Activated T-cell treated with anti-CD3 and anti-CD28 coated beads, Interleukin-2, amount 50 U/mL, for 1 hour (primary cell): ENCODE measurements around the gene TYW1B.
"Not testable (repeated sequence)": the region's sequence is repeated elsewhere in the genome, so short reads cannot be mapped to it uniquely, and the experiment has no call there.

ENCODE experiments used
- DNase-seq: peaks from one replicate; pipeline ENCODE4 v3.0.0-alpha.2; 2020

Gene TYW1B

DNA sequence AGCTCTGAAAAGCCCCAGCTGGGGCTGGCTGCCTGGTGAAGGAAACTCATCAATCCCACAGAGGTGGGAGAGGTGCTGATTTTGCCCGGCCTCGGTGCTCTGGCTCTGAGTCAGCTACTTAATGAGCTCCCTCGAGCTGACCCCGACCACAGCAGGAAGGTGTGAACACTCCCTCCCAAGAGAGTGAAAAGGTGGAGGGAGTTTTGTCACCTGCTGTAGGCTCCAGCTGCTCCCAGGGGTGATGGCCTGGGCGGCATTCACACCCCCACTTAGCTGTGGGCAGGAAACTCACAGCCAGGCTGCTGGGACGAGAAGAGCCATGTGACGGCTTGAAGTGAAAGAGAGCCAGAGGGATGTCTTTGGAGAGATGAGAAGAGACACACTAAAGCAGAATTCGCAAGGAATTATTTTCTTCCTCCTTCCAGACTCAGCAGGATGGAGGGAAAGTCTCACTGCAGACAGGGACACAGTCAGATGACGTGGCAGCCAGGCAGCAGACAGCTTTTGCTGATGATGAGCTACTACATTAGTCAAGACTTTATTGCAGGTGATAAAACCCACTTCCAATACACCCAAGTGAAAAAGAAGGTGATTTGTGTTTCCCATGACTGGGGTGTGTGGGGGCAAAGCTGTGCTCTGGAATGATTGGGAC lies 281.3 kb downstream of the TYW1B start:
- not testable (repeated sequence) for DNase-seq

GRCh38 chr7:72544531-72544930 lies 283.5 kb downstream of the TYW1B start:
- not testable (repeated sequence) for DNase-seq

DNA sequence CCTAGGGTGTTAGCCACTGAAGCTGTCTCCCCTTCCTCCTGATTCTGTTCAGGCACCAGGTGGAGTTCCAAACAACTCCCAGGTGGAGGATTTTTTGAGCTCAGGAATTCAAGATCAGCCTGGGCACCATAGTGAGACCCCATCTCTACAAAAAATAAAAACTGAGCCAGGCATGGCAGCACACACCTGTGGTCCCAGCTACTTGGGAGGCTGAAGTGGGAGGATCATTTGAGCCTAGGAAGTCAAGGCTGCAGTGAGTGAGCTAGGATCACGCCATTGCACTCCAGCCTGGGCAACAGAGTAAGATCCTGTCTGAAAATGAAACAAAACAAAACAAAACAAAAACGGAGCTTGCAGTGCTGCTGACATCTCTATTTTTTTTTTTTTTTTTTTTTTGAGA lies 287.1 kb downstream of the TYW1B start:
- DNase-seq: no peak

GRCh38 chr7:72540106-72540611 lies 287.8 kb downstream of the TYW1B start:
- DNase-seq: no peak

DNA sequence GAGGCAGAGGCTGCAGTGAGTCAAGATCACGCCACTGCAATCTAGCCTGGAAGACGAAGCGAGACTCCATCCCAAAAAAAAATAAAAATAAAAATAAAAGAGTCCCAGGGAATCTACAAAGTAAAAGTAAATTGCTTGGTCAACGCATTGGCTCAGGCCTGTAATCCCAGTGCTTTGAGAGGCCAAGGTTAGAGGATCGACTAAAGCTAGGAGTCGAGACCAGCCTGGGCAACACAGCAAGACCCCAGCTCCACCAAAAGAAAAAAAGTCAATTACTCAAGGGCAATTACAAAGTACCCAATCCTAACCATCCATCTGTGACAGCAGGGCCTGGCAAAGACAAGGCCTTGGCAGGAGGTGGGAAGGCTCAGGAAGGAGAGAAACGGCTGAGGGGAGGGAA lies 288.3 kb downstream of the TYW1B start:
- no peak for DNase-seq

GRCh38 chr7:72538856-72539255 lies 289.1 kb downstream of the TYW1B start:
- DNase-seq: no peak

- no peak for DNase-seq
Measured at GRCh38 chr7:72538147-72538546, 289.9 kb downstream of the TYW1B start.

DNA sequence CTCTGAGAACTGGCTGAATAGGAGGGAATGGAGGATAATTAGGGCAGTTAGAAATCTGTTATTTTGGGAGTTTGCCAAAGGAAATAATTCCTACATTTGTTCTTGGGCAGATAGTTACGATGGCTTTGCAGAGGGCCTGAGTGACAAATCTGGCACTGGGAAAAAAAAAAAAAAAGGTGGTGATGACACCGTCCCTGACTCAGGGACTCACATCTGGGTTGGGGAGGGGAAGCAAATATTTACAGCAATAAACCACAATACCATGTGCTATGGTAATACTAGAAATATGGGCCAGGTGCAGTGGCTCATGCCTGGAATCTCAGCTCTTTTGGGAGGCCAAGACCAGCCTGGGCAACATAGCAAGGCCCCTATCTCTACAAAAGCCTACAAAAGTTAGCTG lies 292.0 kb downstream of the TYW1B start:
- not testable (repeated sequence) for DNase-seq

DNA sequence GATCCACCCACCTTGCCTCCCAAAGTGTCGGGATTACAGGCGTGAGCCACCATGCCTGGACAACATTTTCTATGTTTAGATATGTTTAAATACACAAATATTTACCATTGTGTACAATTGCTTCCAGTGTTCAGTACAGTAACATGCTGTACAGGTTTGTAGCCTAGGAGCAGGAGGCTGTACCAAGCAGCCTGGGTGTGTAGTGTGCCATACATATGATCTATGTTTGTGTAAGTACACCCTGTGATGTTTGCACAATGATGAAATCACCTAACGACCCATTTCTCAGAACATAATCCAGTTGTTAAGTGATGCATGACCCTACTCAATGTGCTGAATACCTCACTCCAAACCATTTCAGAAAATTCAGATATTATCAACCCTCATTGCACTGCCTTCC lies 297.0 kb downstream of the TYW1B start:
- DNase-seq: not testable (repeated sequence)
